Ovary (tissue), 9 donors: ENCODE data around the gene MEF2B. TPM values are rescaled to one million over a fixed set of nuclear protein-coding genes. Genes with fewer than 3 reads are reported as not detected.

Experiments used
- DNase-seq, 5 donors: peaks; one replicate each; pipeline ENCODE4 v3.0.0-alpha.2; 2019 to 2020
- H3K27ac ChIP-seq, 2 donors: fragments of 200-600 bp; one replicate each; pipeline versions ENCODE4 v1.5.1 to v1.8.0; 2019 to 2022
- H3K27me3 ChIP-seq: fragments of 200-600 bp; one replicate; pipeline ENCODE4 v1.8.0; 2022
- H3K36me3 ChIP-seq: fragments of 200-600 bp; sonication (generic); one replicate; pipeline ENCODE4 v1.5.1; 2019
- H3K4me1 ChIP-seq: one replicate; pipeline ENCODE4 v1.8.1; 2013; ENCODE audit warnings: mild to moderate bottlenecking, moderate library complexity; ENCODE audit not compliant: insufficient read depth
- H3K4me3 ChIP-seq: fragments of 200-600 bp; sonication (generic); one replicate; pipeline ENCODE4 v1.5.1; 2017
- H3K9me3 ChIP-seq, 2 donors: fragments of 200-600 bp in 1 of 2; sonication (generic) in 1 of 2; one replicate each; pipeline versions ENCODE4 v1.5.1 to v1.8.1; 2013 to 2019; ENCODE audit warnings: mild to moderate bottlenecking in 1 of 2, moderate library complexity in 1 of 2
- CTCF ChIP-seq, 3 donors: fragments of 450-650 bp in 2 of 3; fragments of 200-600 bp in 1 of 3; IDR thresholded peaks; one replicate each; pipeline versions ENCODE4 v1.5.1 to v1.8.0; 2016 to 2022; ENCODE audit warnings: antibody characterized with exemption in 3 of 3, mild to moderate bottlenecking in 1 of 3
- EP300 ChIP-seq: sonication (generic); formaldehyde crosslinking; IDR thresholded peaks from one replicate; pipeline ENCODE4 v1.6.1; 2017; ENCODE audit warnings: antibody characterized with exemption
- POLR2A ChIP-seq: fragments of 450-650 bp; IDR thresholded peaks from one replicate; pipeline ENCODE4 v1.6.1; 2017; ENCODE audit warnings: antibody characterized with exemption, mild to moderate bottlenecking, moderate library complexity
- WGBS, 3 donors: extraction: QIAGEN DNeasy Blood & Tissue Kit in 1 of 3; methylation state at CpG; one replicate each; pipeline versions ENCODE4 v1.1.5 to v1.1.7; 2013 to 2017; 5-methylcytosine and 5-hydroxymethylcytosine counted together
- intact Hi-C, 4 donors: fragments of 100-400 bp; cut with DNase I; formaldehyde crosslinking; loops; one replicate each; pipeline versions ENCODE4 v1.11.0 to v1.15.1; 2022 to 2023
- polyA plus RNA-seq, 2 donors: library from polyadenylated mRNA; stranded (reverse); fragments of 200-250 nt in 1 of 2; fragments of 350-450 nt in 1 of 2; fragmentation: Illumina TruSeq in 1 of 2; extraction: RNeasy Lipid Tissue Mini Kit (QIAGEN cat#74804) in 1 of 2; gene quantifications; one replicate each; pipeline ENCODE4 v1.2.3, GENCODE V29; 2013 to 2014
- total RNA-seq, 7 donors: library from RNA; depleted of rRNA in 2 of 7; stranded (reverse); fragments of >200 nt in 2 of 7; fragmentation: NEBNext Ultra II Directional in 3 of 7; extraction: Animal tissue kit (Norgen Biotek cat#: 25700) in 3 of 7; gene quantifications; one replicate each; pipeline versions ENCODE4 v1.1.0 to v1.2.4, GENCODE V29; 2016 to 2023
- donor health status: DM: no; HTN: no; CAD: no; lungs with moderate emphysema.
- donor health status: DM: no; HTN: no; CAD: no.
- donor health status: Bipolar disorder and iron deficiency.
- donor health status: DM: yes; HTN: yes; CAD: no.
- donor health status: DM: no; HTN: no; CAD: no.
- donor health status: DM: yes; HTN: yes; CAD: no.

The MEF2B gene
- total and polyA plus RNA-seq, 9 donors: 0.35 to 3.6 (median 1.4) TPM; not detected in 1

- TF ChIP-seq EP300 (no peak), CTCF (IDR thresholded peaks at IDR 0.05) (no peak), POLR2A (no peak)
- H3K36me3 ChIP-seq: peaks cover 2% of the 10 kb centered on the region
- peaks cover 3% of the 10 kb centered on the region for H3K4me1 ChIP-seq
- H3K27me3 ChIP-seq: no peaks in the 10 kb centered on the region
- no peak overlapping the region for H3K27ac ChIP-seq
- no peak for DNase-seq
- WGBS, 3 donors: 65 to 76% (median 71%) methylated on average over 19 of the region's 19 CpGs
- intact Hi-C loops: no loop called here
- peak overlapping the region; percentile 51 for H3K4me3 ChIP-seq
- no peaks in the 10 kb centered on the region for H3K9me3 ChIP-seq
Measured at GRCh38 chr19:19201697-19202630, 31.9 kb upstream of the MEF2B start.

GRCh38 chr19:19193926-19194325 is 23.9 kb upstream of the MEF2B start:
- peaks cover 4% of the 10 kb centered on the region for H3K4me1 ChIP-seq
- no peak for DNase-seq
- H3K9me3 ChIP-seq: no peaks in the 10 kb centered on the region
- peak overlapping the region in 1 of 2 donors; percentile 19 for H3K27ac ChIP-seq
- peaks cover 2% of the 10 kb centered on the region for H3K36me3 ChIP-seq
- 61 to 67% (median 64%) methylated on average over 5 of the region's 5 CpGs for WGBS, 3 donors
- no peaks in the 10 kb centered on the region for H3K27me3 ChIP-seq
- intact Hi-C loops: no loop called here
- no peak for TF ChIP-seq POLR2A
- H3K4me3 ChIP-seq: no peak overlapping the region

- WGBS, 3 donors: 1% methylated on average over 22 of the region's 22 CpGs
- Histone ChIP-seq H3K9me3 (no peaks in the 10 kb centered on the region), H3K27me3 (no peaks in the 10 kb centered on the region), H3K36me3 (peaks cover under 1% of the 10 kb centered on the region), H3K27ac (peak overlapping the region in 1 of 2 donors; percentile 93), H3K4me1 (peaks cover 4% of the 10 kb centered on the region), H3K4me3 (peak overlapping the region; percentile 99)
- no peak for DNase-seq
- TF ChIP-seq CTCF (IDR thresholded peaks at IDR 0.05) (no peak), EP300 (no peak), POLR2A (no peak)
- intact Hi-C loops: no loop called here
Measured at GRCh38 chr19:19192910-19193423, 22.9 kb upstream of the MEF2B start.

- TF ChIP-seq POLR2A: peak; percentile 52
- TF ChIP-seq EP300: no peak
- no peak for TF ChIP-seq CTCF (IDR thresholded peaks at IDR 0.05)
- DNase-seq: peak; percentile 99 to 100 (median 99)
- 0% methylated on average over 53 of the region's 53 CpGs for WGBS, 3 donors
- intact Hi-C loops: no loop called here
- H3K36me3 ChIP-seq: no peaks in the 10 kb centered on the region
- peaks cover 4% of the 10 kb centered on the region for H3K4me1 ChIP-seq
- no peaks in the 10 kb centered on the region for H3K9me3 ChIP-seq
- H3K27ac ChIP-seq: peak within 1 kb of the TSS; percentile 90 to 93
- peak within 1 kb of the TSS; percentile 99 for H3K4me3 ChIP-seq
- no peaks in the 10 kb centered on the region for H3K27me3 ChIP-seq
Measured at GRCh38 chr19:19192078-19192882, 22.2 kb upstream of the MEF2B start, which contains the start of the genes BORCS8 and RFXANK. Gene BORCS8, minus strand, starts transcription at chr19:19192152. Its CDS starts 35 bp downstream, at chr19:19192117. Gene RFXANK, plus strand, starts transcription at chr19:19192258. Its CDS starts 1,689 bp downstream, at chr19:19193947.
